IPS-18c (cell line): ENCODE measurements around the gene CFAP119.
A peak's percentile ranks its signal among the peaks of the same experiment; 100 is the strongest.
"Not testable (repeated sequence)": the region's sequence is repeated elsewhere in the genome, so short reads cannot be mapped to it uniquely, and the experiment has no call there.

Experiments
- H3K4me3 ChIP-seq: 2 replicates; pipeline ENCODE4 v1.7.0; 2013; ENCODE audit warnings: low read depth, mild to moderate bottlenecking, low read length, moderate library complexity; ENCODE audit not compliant: insufficient read depth
- H3K9me3 ChIP-seq: one replicate; pipeline ENCODE4 v1.6.1; 2013; ENCODE audit warnings: mild to moderate bottlenecking, low read length, moderate library complexity; ENCODE audit not compliant: control insufficient read depth, insufficient read depth

The CFAP119 gene

GRCh38 chr16:30761928-30762902 lies at the start of gene CFAP119, which contains the start of gene RNF40:
Gene CFAP119 (minus strand): TSS chr16:30762062. CDS start chr16:30761748, 314 bp downstream.
Gene RNF40 (plus strand): TSS chr16:30762322. CDS start chr16:30762546, 224 bp downstream.
- H3K9me3 ChIP-seq: no peaks in the 10 kb centered on the region
- H3K4me3 ChIP-seq: peak within 1 kb of the TSS; percentile 75

GRCh38 chr16:30809675-30810074 lies 47.8 kb upstream of the CFAP119 start:
- not testable (repeated sequence) for H3K4me3 ChIP-seq, H3K9me3 ChIP-seq

- not testable (repeated sequence) for H3K9me3 ChIP-seq, H3K4me3 ChIP-seq
These were observed 47.1 kb upstream of the CFAP119 start for GRCh38 chr16:30808890-30809426.

GRCh38 chr16:30808146-30808545 lies 46.3 kb upstream of the CFAP119 start:
- Histone ChIP-seq H3K4me3 (no peak overlapping the region), H3K9me3 (peaks cover 4% of the 10 kb centered on the region)

GRCh38 chr16:30805370-30806169 lies 43.7 kb upstream of the CFAP119 start:
- H3K4me3 ChIP-seq: peak overlapping the region; percentile 89
- H3K9me3 ChIP-seq: peaks cover 4% of the 10 kb centered on the region

GRCh38 chr16:30805056-30805369 lies 43.2 kb upstream of the CFAP119 start:
- peak overlapping the region; percentile 89 for H3K4me3 ChIP-seq
- H3K9me3 ChIP-seq: peaks cover 4% of the 10 kb centered on the region

- Histone ChIP-seq H3K4me3 (no peak overlapping the region), H3K9me3 (peaks cover 4% of the 10 kb centered on the region)
These were observed 41.1 kb upstream of the CFAP119 start for GRCh38 chr16:30802936-30803335.

GRCh38 chr16:30797670-30798309 lies 35.9 kb upstream of the CFAP119 start:
- no peak overlapping the region for H3K4me3 ChIP-seq
- no peaks in the 10 kb centered on the region for H3K9me3 ChIP-seq

- no peak overlapping the region for H3K4me3 ChIP-seq
- H3K9me3 ChIP-seq: no peaks in the 10 kb centered on the region
These were observed 32.8 kb upstream of the CFAP119 start for GRCh38 chr16:30794634-30795033.

- Histone ChIP-seq H3K4me3 (no peak overlapping the region), H3K9me3 (no peaks in the 10 kb centered on the region)
These were observed 31.7 kb upstream of the CFAP119 start for GRCh38 chr16:30793508-30794069.

GRCh38 chr16:30787613-30788378 lies 25.9 kb upstream of the CFAP119 start:
- peak overlapping the region; percentile 64 for H3K4me3 ChIP-seq
- no peaks in the 10 kb centered on the region for H3K9me3 ChIP-seq

GRCh38 chr16:30786936-30787612 lies 25.2 kb upstream of the CFAP119 start, which contains the start of gene ZNF629:
Gene ZNF629 (minus strand): TSS chr16:30787205. CDS start chr16:30784482, 2,723 bp downstream.
- Histone ChIP-seq H3K4me3 (peak within 1 kb of the TSS; percentile 64), H3K9me3 (no peaks in the 10 kb centered on the region)

- Histone ChIP-seq H3K4me3 (peak overlapping the region; percentile 64), H3K9me3 (no peaks in the 10 kb centered on the region)
These were observed 24.5 kb upstream of the CFAP119 start for GRCh38 chr16:30786115-30786935.

GRCh38 chr16:30785126-30786106 lies 23.6 kb upstream of the CFAP119 start:
- Histone ChIP-seq H3K4me3 (peak overlapping the region; percentile 64), H3K9me3 (no peaks in the 10 kb centered on the region)
